H9 (cell line): ENCODE data around the gene ANAPC16. TPM values are rescaled to one million over a fixed set of nuclear protein-coding genes. Genes with fewer than 3 reads are reported as not detected.
A peak's percentile ranks its signal among the peaks of the same experiment; 100 is the strongest.

ENCODE experiments used
- DNase-seq: peaks from one replicate; pipeline ENCODE4 v3.0.0-alpha.2; 2017
- H2AFZ ChIP-seq: one replicate; pipeline ENCODE4 v1.6.1; 2013; ENCODE audit warnings: mild to moderate bottlenecking, low read length, control low read depth, moderate library complexity
- H2AK5ac ChIP-seq: 2 replicates; pipeline ENCODE4 v1.6.1; 2013; ENCODE audit warnings: low read length, control low read depth, mixed read lengths; ENCODE audit not compliant: insufficient read length
- H2BK120ac ChIP-seq: one replicate; pipeline ENCODE4 v1.6.1; 2013; ENCODE audit warnings: low read depth, mild to moderate bottlenecking, low read length, control low read depth, inconsistent platforms; ENCODE audit not compliant: poor library complexity, severe bottlenecking
- H2BK12ac ChIP-seq: 2 replicates; pipeline ENCODE4 v1.6.1; 2013; ENCODE audit warnings: low read length, control low read depth, mixed read lengths, low read depth; ENCODE audit not compliant: insufficient read length
- H2BK15ac ChIP-seq: 2 replicates; pipeline ENCODE4 v1.6.1; 2013; ENCODE audit warnings: low read depth, low read length, control low read depth
- H2BK20ac ChIP-seq: one replicate; pipeline ENCODE4 v1.6.1; 2013; ENCODE audit warnings: low read depth, mild to moderate bottlenecking, low read length, control low read depth, inconsistent platforms; ENCODE audit not compliant: poor library complexity, severe bottlenecking
- H2BK5ac ChIP-seq: 2 replicates; pipeline ENCODE4 v1.6.1; 2013; ENCODE audit warnings: low read length, control low read depth, mixed read lengths; ENCODE audit not compliant: insufficient read length
- H3K14ac ChIP-seq: 2 replicates; pipeline ENCODE4 v1.6.1; 2013; ENCODE audit warnings: low read length, control low read depth; ENCODE audit not compliant: insufficient read depth
- H3K18ac ChIP-seq: 2 replicates; pipeline ENCODE4 v1.6.1; 2013; ENCODE audit warnings: low read depth, mild to moderate bottlenecking, mixed read lengths, low read length, control low read depth; ENCODE audit not compliant: insufficient read length
- H3K23ac ChIP-seq: 2 replicates; pipeline ENCODE4 v1.6.1; 2013; ENCODE audit warnings: low read length, control low read depth, mixed read lengths, low read depth; ENCODE audit not compliant: insufficient read length
- H3K23me2 ChIP-seq: 2 replicates; pipeline ENCODE4 v1.6.1; 2013; ENCODE audit warnings: low read depth, mild to moderate bottlenecking, mixed read lengths, low read length, control low read depth; ENCODE audit not compliant: insufficient read length, poor library complexity, severe bottlenecking
- H3K27ac ChIP-seq: 2 replicates; pipeline ENCODE4 v1.5.1; 2013; ENCODE audit warnings: low read length, control low read depth, mixed read lengths, low read depth; ENCODE audit not compliant: insufficient read length
- H3K27me3 ChIP-seq: 2 replicates; pipeline ENCODE4 v1.6.1; 2013; ENCODE audit warnings: low read length, control low read depth, inconsistent platforms; ENCODE audit not compliant: insufficient read depth
- H3K4ac ChIP-seq: 2 replicates; pipeline ENCODE4 v1.6.1; 2013; ENCODE audit warnings: low read depth, mild to moderate bottlenecking, control low read depth, inconsistent platforms, low read length, moderate library complexity
- H3K4me1 ChIP-seq: 2 replicates; pipeline ENCODE4 v1.6.1; 2013; ENCODE audit warnings: low read length, control low read depth, inconsistent platforms; ENCODE audit not compliant: insufficient read depth
- H3K4me2 ChIP-seq: 2 replicates; pipeline ENCODE4 v1.6.1; 2013; ENCODE audit warnings: low read length, control low read depth, mixed read lengths; ENCODE audit not compliant: insufficient read length, insufficient read depth
- H3K56ac ChIP-seq: 2 replicates; pipeline ENCODE4 v1.6.1; 2013; ENCODE audit warnings: low read depth, mild to moderate bottlenecking, mixed read lengths, low read length, control low read depth; ENCODE audit not compliant: insufficient read length
- H3K79me1 ChIP-seq: 2 replicates; pipeline ENCODE4 v1.6.1; 2013; ENCODE audit warnings: low read depth, mild to moderate bottlenecking, moderate library complexity, low read length, control low read depth, inconsistent platforms; ENCODE audit not compliant: insufficient read depth, poor library complexity, severe bottlenecking
- H3K79me2 ChIP-seq: 2 replicates; pipeline ENCODE4 v1.6.1; 2013; ENCODE audit warnings: low read length, control low read depth, inconsistent platforms; ENCODE audit not compliant: insufficient read depth
- H3K9ac ChIP-seq: 2 replicates; pipeline ENCODE4 v1.6.1; 2013; ENCODE audit warnings: low read length, control low read depth, mixed read lengths; ENCODE audit not compliant: insufficient read length; ENCODE audit errors: extremely low read depth
- H3K9me3 ChIP-seq: one replicate; pipeline ENCODE4 v1.6.1; 2013; ENCODE audit warnings: low read depth, low read length, inconsistent platforms; ENCODE audit not compliant: control insufficient read depth
- H3T11ph ChIP-seq: one replicate; pipeline ENCODE4 v1.6.1; 2013; ENCODE audit warnings: mild to moderate bottlenecking, low read length, control low read depth, inconsistent platforms
- H4K20me1 ChIP-seq: one replicate; pipeline ENCODE4 v1.6.1; 2013; ENCODE audit not compliant: control insufficient read depth, insufficient read length, insufficient read depth
- H4K5ac ChIP-seq: 2 replicates; pipeline ENCODE4 v1.6.1; 2013; ENCODE audit warnings: low read depth, mild to moderate bottlenecking, mixed read lengths, low read length, control low read depth; ENCODE audit not compliant: insufficient read length
- H4K8ac ChIP-seq: replicated peaks from 2 replicates; pipeline ENCODE4 v1.6.1; 2013; ENCODE audit warnings: low read length, control low read depth, mixed read lengths, low read depth; ENCODE audit not compliant: insufficient read length
- H4K91ac ChIP-seq: 2 replicates; pipeline ENCODE4 v1.6.1; 2013; ENCODE audit warnings: low read depth, mild to moderate bottlenecking, moderate library complexity, mixed read lengths, low read length, control low read depth; ENCODE audit not compliant: insufficient read length
- H3K27ac Mint-ChIP-seq, 3 experiments: 2 replicates in 2 of 3; 3 replicates in 1 of 3; pipeline ENCODE4 v1.8.0; 2020 to 2021; ENCODE audit warnings: mixed read lengths in 3 of 3, mild to moderate bottlenecking in 1 of 3, moderate library complexity in 1 of 3
- H3K27me3 Mint-ChIP-seq: 2 replicates; pipeline ENCODE4 v1.8.0; 2021; ENCODE audit warnings: low read depth, mild to moderate bottlenecking, moderate library complexity, mixed read lengths
- H3K36me3 Mint-ChIP-seq, 3 experiments: 2 replicates in 2 of 3; 3 replicates in 1 of 3; pipeline ENCODE4 v1.8.0; 2020 to 2021; ENCODE audit warnings: low read depth in 3 of 3, mixed read lengths in 3 of 3; ENCODE audit not compliant: insufficient read depth in 1 of 3
- H3K4me1 Mint-ChIP-seq, 2 experiments: 2 replicates each; pipeline ENCODE4 v1.8.0; 2020; ENCODE audit warnings: mixed read lengths in 2 of 2
- H3K4me3 Mint-ChIP-seq, 2 experiments: 2 replicates in 1 of 2; 3 replicates in 1 of 2; pipeline ENCODE4 v1.8.0; 2020 to 2021; ENCODE audit warnings: mild to moderate bottlenecking in 2 of 2, mixed read lengths in 2 of 2, moderate library complexity in 1 of 2
- H3K9me3 Mint-ChIP-seq, 2 experiments: 2 replicates in 1 of 2; 3 replicates in 1 of 2; pipeline ENCODE4 v1.8.0; 2020; ENCODE audit warnings: mild to moderate bottlenecking in 2 of 2, mixed read lengths in 2 of 2, moderate library complexity in 1 of 2
- CTCF ChIP-seq: fragments of 200-600 bp; sonication (generic); conservative IDR thresholded peaks from 3 replicates; pipeline ENCODE4 v1.8.0; 2021; ENCODE audit warnings: antibody characterized with exemption, mild to moderate bottlenecking
- WGBS: extraction: QIAGEN DNeasy Blood & Tissue Kit; methylation state at CpG from one replicate; pipeline ENCODE4 v1.1.7; 2013; ENCODE audit warnings: missing lambda C conversion rate, low lambda C conversion rate, mixed read lengths; ENCODE audit not compliant: insufficient read length; ENCODE audit errors: extremely low coverage; 5-methylcytosine and 5-hydroxymethylcytosine counted together
- total RNA-seq: library from RNA; stranded (reverse); gene quantifications from 2 replicates; pipeline ENCODE4 v1.2.1, GENCODE V29; 2021

ANAPC16 gene
- total RNA-seq, 1 experiment from 2014 or later, result 66.6 TPM

- no peak overlapping the region for H2BK5ac ChIP-seq
- Mint-ChIP-seq H3K27ac (peak overlapping the region in 1 of 3 experiments; percentile 47; a peak in 2 of 7 replicates), H3K27me3 (no peaks in the 10 kb centered on the region), H3K4me3 (no peak overlapping the region), H3K36me3 (peaks cover 6 to 44% (median 33%) of the 10 kb centered on the region in 3 experiments; a peak in 6 of 7 replicates), H3K9me3 (no peaks in the 10 kb centered on the region; a peak in 1 of 5 replicates), H3K4me1 (peaks cover 18 to 24% of the 10 kb centered on the region in 2 experiments)
- no peak overlapping the region for H4K91ac ChIP-seq
- H2BK20ac ChIP-seq, result no peak overlapping the region
- no peaks in the 10 kb centered on the region for H3K27me3 ChIP-seq
- peaks cover 2% of the 10 kb centered on the region; the same call in 1 of the 2 replicates for H3K4me1 ChIP-seq
- H3K23ac ChIP-seq, result no peak overlapping the region
- no peak overlapping the region for H2AFZ ChIP-seq
- H4K5ac ChIP-seq, result no peak overlapping the region
- H3K79me2 ChIP-seq, result no peaks in the 10 kb centered on the region
- no peak overlapping the region for H2BK15ac ChIP-seq
- no peak overlapping the region for H3K14ac ChIP-seq
- no peak overlapping the region for H3K27ac ChIP-seq
- no peak overlapping the region for H2BK12ac ChIP-seq
- H3K9ac ChIP-seq, result no peak overlapping the region
- no peak overlapping the region for H2BK120ac ChIP-seq
- no peaks in the 10 kb centered on the region for H3K23me2 ChIP-seq
- DNase-seq, result no peak
- no peak overlapping the region for H3T11ph ChIP-seq
- H4K8ac ChIP-seq, result no peak overlapping the region
- no peak for TF ChIP-seq CTCF
- H3K9me3 ChIP-seq, result no peaks in the 10 kb centered on the region
- no peak overlapping the region for H2AK5ac ChIP-seq
- H3K4ac ChIP-seq, result no peak overlapping the region
- H4K20me1 ChIP-seq, result no peaks in the 10 kb centered on the region
- no CpG with 5 or more reads among the region's 6 CpGs for WGBS
- no peak overlapping the region for H3K56ac ChIP-seq
- no peak overlapping the region for H3K4me2 ChIP-seq
- no peak overlapping the region for H3K18ac ChIP-seq
- H3K79me1 ChIP-seq, result peaks cover 3% of the 10 kb centered on the region
These were observed 12.0 kb downstream of the ANAPC16 start for GRCh38 chr10:72227826-72228225.
